GM18526 (cell line): ENCODE data around the gene ROBO1.

Experiments used
- POLR2A ChIP-seq: IDR thresholded peaks from 3 replicates; pipeline ENCODE4 v1.6.1; 2011; ENCODE audit not compliant: insufficient read length; ENCODE audit errors: extremely low read depth

The ROBO1 gene

DNA sequence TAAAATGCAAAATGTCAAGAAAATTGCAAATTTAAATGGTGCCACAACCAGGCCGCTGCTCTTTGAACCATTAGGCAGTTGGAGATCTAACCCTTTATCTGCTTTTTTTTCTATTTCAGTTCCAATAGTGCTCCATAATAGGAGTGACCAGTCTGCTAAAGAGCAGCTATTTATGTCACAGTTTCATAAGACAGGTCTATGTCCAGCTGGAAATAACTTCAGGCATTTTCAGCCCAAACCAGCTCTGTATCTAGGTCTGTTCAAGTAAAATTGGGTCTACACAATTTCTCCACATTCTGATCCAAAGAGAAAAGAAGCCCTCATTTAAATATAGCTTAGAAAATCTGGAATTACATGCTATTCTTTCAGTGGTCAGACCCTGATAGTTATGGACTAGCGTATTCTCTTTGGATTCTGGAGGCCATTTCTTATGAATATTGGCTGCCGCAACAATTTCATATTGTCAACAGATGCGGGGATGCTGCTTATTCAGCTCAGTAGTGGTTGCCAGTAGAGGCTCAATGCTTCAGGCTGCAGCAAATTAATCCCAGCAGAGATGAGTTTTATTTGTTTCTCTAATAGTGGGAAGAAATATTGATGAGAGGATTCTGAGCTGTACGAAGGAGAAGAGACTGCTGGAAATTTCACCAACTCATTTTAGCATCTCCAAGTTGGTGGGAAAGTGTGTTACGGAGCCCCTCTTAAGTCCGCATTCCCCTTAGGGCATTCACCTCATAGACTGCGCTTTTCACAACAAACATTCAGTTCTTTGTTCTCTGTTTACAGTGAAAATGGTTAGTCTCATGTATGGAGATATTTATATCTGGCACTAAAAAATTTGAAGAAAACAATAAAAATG lies 887.0 kb downstream of the ROBO1 start:
- TF ChIP-seq POLR2A, result no peak

DNA sequence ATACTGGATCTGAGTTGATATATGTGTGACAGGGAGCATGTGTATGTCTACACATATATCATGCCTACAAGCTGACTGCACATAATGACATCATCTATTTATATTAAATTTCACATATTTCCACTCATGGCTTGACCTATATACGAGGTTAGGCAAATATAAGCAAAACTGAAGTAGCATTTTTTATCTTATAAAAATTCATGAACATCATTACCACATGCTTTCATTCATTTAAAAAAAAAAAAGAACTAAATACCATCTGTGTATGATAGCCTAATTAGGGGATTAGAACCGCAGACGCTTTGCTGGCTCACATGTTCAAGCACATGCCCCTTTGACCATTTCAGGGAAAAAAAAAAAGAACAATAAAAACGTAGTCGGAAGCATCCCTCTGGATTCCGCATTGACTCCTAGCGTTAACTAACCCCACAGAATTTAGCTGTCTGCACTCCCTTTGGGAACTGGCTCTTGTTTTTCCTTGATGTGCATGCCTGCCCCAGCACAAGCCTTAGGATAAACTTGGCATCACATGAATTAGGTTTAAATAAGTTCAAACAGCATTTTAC lies 888.4 kb downstream of the ROBO1 start:
- TF ChIP-seq POLR2A, result no peak

DNA sequence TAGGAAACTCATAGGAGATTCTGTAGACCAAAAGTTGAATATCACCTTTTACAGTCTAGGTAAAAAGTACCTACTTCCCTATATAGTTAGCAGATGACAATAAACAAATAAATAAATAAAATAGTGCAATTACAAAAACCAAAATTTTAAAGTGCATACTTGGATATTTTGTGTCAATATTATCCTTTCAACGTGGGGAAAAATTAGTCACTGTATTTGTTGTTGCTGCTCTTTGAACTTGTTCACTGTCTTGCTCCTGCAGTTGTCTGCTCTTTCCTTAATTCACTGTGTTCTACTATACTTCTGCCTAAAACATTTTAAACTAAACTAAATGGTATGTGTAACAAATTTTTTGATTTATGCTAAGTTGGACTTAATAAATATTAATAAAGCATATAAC lies 889.0 kb downstream of the ROBO1 start:
- no peak for TF ChIP-seq POLR2A

DNA sequence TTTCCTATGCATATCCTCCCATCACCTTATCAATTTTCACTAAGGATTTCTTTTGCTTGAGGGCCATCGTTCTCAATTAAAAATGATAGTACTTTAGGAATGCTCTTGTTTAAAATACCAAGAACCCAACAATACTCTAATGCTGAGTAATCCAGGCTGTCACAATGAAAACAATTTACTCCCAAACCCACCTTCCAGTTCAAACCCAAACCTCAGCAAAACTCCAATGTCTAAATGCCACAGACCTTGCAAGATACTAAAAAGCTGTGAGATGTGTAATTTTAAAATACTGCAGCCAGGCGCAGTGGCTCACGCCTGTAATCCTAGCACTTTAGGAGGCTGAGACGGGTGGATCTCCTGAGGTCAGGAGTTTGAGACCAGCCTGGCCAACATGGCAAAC lies 889.8 kb downstream of the ROBO1 start:
- no peak for TF ChIP-seq POLR2A

DNA sequence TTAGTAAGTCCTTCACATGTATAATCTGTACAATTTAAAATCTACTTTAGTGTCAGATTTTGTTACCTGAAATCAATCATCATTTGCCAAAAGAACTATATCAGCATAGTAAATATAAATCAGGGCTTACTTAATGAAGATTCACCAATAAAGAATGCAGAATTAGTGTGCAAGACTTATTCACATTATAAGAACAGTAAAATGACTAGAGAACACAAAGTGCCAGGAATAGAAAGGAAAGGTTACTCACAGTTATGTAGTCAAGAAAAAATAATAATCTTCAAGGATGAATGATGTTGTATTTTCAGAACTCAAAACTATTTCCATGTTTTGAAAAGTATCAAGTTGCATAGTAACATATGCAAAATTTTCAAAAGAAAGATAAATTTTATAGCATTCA lies 891.9 kb downstream of the ROBO1 start:
- TF ChIP-seq POLR2A, result no peak

DNA sequence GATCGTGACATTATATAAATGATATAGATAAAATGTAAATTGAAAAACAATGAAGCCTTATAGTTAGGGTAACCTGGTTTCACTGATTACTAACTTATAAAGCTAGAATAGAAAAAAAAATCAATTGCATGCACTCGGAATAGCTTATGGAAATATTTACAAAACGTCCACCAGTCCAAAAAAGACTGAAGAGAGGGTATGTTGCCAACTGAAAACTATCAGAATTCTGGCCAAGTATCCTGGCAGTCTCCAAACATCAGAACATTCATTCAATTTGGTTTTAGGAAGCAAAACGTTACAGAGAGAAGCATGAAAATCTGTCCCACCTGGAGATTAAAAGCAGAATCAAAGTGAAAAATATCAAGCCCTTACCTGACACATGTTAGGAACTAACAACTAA lies 892.4 kb downstream of the ROBO1 start:
- no peak for TF ChIP-seq POLR2A

DNA sequence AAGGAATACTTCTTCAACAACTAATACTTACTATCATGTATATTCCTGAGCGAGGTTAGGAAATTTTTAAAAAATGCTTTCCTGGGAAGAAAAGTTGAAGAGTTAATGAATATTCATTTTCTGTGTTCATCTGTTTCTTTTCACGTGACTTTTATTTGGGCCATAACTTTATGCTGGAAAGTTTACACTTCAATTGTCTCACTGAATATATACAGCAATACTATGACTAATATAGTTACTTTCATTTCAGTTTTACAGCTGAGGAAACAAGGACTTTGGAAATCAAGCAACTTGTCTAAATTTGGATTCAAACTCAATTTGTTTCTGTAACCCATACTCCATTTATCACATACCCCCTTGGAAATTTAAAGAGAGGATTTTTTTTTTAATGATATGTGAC lies 894.2 kb downstream of the ROBO1 start:
- TF ChIP-seq POLR2A, result no peak

DNA sequence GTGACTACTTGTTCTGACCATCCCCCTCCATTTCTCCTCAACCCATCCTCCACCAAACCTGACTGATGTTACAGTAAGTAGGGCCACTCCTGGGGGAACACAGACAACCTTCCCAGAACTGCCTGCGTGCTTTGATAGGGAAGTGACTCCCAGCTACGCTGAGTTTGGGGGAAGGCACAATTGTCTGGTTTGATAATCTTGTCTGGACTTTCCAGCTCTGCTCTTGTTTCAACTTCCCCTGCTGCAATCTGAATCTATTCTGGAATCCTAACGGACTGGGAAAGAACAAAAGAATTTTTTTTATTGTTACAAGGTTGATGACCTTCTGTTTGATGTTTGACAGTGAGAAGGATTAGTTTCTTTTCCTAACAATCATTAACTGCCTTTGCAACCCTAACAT lies 895.6 kb downstream of the ROBO1 start:
- TF ChIP-seq POLR2A, result no peak

DNA sequence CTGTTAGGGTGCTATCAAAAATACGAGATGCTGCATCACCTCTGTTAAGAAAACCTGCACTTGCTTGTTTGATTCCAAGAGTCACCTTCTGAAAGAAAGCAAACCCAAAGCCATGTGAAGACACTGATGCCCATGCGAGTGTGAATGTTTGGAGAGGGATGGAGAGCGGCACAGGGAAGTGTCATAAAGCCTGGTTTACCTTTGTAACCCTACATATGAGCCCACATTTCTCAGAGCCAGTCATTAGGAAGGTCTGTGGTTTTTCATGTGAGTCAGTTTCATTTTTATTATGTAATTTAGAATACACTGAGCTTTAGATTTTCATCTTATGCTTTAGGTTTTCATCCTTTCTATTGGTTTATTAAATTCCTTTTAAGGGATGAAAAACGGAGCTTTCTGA lies 896.8 kb downstream of the ROBO1 start:
- TF ChIP-seq POLR2A, result no peak

DNA sequence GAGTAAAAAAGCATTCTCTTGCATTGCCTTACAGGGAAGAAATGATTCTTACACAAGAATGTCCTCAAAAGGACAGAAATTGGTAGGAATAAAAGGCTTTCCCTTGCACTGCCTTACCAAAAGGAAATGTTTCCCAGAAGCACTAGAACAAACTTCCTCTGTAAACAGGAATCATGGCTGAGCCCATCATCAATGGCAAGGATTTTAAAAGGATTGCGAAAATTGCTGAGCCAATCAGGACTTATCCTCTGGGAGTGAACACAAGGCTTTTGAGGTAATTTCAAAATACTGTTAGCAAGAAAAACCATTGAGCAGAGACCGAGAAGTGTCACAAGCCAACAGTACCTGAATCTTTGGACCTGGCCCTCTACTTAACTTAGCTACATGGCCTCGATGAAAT lies 897.3 kb downstream of the ROBO1 start:
- no peak for TF ChIP-seq POLR2A

DNA sequence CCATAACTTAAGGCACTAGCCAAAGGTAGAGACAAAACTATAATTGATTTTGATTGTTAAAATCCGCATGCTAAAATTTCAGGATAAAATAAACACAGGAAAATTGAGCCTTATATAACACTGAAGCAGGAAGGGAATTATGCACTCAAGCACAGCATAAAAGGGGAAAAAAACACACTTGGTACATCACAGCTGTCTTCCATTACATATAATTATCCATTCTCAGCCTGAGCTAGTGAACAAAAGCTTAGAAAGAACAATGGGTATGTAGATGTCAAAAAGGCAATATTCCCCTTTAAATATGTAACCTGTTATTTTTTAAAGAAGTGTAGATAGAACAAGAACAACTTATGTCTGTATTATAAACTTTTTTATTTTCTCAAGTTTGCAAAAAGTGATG lies 899.2 kb downstream of the ROBO1 start:
- TF ChIP-seq POLR2A, result no peak

DNA sequence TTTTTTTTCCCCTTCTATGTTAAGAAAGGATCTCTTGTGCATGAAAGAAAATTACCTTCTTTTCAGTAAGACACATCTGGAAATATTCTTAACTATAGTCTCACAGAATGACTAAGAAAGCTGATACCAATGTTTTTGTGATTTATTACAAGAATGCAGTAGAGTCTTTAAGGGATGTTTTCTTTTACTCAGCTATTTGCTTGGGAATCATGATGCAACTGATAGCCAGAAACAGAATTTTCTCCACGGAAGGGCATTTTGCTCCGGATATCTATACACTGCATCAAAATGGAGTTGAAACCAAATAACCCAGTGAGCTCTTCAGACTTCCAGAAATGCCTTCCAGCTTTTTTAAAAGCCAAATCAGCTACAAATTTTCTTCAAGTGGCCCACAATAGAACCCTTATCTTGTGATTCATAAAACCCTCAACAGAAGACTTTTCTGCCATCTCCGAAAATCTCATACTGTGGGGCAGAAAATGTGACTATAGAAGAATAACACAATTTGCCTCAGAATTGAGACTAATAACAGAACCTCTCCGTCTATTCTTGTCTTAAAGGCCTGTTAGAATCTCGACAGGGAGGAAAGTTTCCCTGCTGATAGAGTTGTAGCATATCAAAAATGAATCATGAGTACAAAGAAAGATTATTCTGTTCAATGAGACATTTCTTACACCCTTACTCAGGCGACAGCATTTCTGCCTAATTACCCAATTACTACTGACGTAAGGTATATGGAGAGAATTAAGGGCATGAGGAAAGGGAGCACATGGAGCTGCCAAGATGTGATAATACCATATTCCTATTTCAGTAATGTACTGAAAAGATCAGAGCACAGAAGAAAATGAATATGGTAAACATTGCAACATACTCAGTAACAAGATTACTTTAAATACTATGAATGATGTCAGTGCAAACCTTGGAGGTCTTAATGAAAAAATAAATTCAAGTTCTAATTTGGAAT lies 900.1 kb downstream of the ROBO1 start:
- TF ChIP-seq POLR2A, result no peak

DNA sequence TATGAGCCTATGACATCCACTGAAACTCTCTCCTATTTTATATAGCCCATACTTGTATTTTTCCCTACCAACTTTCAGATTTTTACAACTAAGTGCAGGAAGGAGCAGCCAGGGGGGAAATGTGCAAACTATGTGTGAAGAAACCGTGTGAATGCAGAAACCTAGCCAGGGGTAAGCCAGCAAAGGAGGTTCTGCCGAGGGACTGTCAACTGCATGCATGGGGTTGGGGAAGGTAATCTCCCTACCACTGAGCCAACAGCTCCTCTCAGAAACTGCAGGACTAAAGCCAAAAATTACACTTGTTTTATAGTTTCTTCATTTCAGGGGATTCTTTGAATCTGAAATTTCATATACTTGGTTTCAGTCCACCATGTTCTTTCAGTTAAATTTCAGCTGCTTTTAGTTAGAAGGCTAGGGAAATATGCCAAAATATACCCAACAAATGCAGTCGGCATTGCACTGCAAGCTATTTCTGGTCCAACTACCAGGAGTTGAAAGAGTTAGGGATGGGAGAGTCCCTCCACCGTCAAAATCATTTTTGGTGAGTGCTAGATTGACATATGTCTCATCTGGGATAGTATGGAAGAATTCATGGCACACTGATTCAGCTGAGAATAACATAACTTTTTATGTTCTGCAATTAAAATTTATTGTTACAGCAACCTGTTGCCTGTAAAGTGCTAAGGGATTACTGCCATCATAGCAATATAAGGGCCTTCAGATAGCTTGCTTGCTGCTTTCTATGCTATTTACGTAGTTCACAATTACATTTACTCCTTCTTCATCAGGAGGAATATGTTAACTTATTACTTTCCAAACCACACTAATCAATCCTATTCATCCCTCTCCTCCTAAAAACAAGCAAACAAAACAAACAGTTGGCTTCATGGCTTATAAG lies 904.2 kb downstream of the ROBO1 start:
- TF ChIP-seq POLR2A, result no peak

DNA sequence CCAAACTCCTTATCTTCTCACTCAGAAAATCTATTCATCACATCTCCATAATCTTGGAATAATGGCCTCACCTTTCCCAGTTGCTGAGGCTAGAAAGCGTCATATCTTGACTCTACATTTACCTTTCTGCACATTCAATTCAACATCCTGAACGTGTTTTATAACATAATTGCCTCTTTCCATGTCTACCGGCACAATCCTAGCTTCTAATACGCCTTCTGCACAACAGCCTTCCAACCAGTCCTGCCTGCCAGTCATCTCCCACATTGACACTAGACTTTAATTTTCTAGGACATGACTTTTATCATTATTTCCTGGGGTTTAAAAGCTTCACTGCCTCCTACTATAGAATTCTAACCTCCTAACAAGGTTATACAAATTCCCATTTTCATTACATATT lies 906.6 kb downstream of the ROBO1 start:
- no peak for TF ChIP-seq POLR2A

DNA sequence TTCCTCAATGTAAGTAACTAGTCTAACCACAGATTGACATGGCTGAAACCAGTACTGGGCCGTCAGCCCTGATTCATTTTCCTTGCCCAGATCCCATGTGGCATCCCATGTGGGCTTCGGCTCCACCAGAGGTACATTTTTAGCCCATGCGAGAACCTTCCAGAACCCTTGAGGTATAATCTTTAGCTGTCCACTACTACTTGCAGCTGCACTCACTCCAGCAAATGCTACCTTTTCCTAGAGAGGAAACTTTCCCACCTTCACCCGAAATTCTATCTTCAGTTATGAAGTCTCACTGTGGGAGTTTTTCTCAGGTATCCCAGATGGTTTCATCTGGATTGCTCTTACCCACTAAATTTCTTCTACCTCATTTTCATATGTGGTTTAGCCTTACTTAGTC lies 907.2 kb downstream of the ROBO1 start:
- TF ChIP-seq POLR2A, result no peak

DNA sequence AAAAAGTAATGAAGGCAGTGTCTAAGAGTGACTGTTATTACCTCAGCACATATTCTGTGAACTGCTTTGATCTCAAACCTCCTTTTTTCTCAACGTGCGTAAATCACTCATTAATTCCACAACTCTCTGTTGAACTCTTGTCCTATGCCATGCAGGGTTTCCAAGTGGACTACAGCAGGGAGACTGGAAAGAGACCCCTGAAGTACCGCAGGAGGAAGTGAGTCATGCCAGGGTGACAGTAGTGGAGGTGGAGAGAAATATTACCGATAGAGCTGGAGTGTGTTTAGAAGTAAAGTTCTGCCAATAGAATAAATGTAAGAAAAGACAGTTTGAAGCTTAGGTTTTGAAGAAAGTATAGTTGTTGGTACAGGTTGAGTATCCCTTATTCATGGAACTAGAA lies 908.9 kb downstream of the ROBO1 start:
- TF ChIP-seq POLR2A, result no peak
